HG03521 (cell line): ENCODE results near the gene RTL10.

ENCODE experiments used
- ATAC-seq: cut with Tn5 transposase; IDR thresholded peaks from one replicate; pipeline ENCODE4 v1.9.1; 2021; ENCODE audit warnings: mild to moderate bottlenecking, moderate library complexity; ENCODE audit not compliant: unreplicated experiment

RTL10 gene

DNA sequence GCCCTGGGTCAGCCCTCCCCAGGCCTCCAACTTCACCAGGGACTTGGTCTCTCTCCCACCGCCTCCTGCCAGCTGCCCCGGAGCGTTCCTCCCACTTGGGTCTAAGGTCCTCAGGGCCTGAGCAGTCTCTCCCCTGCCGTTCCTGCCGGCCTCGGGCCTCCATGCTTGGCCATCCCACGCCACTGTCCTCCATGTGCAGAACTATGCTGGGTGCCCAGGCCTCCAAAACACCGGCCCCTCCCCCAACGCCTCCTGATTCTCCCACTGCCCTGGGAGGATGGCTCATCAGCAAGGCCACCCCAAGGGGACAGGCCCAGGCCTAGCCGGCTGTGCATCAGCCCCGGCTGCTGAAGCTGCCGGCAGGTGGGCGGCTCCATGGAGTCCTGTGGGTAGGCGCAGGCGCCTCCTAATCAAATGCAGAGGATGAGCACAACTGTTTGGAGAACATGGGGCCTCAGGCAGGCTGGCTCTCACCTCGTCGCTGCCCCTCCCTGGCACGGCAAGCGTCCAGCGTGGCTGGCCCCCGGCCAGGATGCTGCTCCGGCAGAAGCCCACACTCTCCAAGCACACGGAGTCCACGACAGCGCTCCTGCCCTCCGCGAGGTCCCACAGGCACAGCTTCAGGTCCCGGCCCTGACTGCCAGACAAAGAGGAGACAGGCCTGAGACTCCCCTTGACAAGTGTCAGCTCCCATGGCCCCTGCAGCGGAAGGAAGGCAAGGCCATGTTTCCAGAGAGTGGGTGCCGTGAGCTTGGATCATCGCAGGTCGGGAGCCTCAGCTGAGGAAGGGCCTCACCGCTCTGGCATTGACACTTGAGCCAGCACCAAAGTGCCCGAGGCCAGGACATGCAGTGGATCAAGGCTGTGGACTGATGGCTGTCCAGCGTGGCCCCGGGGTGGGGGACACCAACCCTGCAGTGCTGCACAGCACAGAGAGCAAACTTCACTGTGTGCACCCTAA is 42.6 kb downstream of the RTL10 start:
- no peak for ATAC-seq

DNA sequence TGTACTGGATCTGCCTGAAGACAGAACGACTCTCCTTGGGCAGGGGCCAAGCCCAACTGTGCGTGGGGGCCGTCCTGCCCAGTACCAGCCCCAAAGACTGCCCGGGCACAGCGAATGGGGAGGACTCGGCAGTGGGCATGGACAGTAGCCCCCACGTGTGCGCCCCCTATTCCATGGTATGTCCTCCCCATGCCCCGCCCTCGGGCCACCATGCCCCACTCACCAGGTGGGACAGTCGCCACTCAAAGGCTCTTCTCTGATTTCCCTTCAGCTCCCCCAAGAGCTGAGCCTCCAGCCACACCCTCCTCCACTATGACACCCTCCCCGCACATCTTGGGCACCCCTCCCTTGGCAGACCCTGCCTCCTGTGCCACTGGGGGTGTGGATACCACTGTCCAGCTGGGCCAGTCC is 43.5 kb downstream of the RTL10 start:
- ATAC-seq, result no peak

DNA sequence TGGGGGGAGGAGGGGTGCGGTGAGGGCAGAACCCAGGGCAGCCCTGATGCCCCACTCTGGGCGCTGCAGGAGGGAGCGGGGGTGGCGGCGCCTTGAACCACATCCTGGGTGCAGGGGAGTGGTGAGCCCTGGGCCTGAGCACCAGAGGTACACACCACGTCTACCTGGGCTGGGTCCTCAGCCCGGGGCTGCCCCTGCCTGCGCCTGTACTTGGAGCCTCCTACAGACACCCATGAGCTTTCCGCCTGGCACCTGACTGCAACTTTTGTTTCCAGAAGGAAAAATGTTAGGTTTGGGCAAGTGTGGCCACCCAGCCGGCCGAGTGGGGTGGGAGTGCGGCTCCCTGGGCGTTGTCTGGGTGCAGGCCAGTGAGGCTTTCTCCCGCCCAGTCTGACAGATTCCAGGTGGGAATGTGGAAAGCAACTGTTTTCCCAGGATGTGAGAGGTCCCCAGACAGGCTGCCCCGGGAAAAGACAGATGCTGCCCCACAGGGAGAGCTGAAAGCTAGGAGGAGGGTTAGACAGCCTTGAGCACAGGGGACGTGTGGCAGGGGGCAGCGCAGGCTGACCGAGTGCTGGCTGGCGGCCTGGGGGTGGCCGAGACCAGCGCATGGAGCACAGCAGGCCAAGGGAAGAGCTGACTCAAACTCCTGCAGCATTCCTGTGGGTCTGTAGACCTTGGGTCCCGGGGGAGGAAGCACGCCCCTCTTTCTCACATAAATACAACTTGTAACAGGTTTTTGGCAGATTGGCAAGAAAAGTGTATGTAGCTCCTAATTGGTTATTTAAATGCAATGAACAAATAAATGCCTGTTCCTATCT is 44.1 kb downstream of the RTL10 start:
- no peak for ATAC-seq

DNA sequence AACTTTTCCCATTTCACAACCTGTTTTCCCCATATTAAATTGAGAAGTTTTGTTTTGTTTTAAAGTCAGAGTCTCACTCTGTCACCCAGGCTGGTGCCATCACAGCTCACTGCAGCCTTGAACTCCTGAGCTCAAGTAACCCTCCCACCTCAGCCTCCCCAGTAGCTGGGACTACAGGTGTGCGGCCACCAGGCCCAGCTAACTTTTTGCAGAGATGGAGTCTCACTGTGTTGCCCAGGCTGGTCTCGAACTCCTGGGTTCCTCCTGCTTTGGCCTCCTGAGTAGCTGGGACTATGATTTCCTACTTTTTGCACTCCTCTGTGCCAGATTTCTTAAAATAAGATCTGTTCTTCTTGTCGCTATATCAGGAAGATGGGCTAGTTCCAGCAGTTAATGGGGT is 44.9 kb downstream of the RTL10 start:
- no peak for ATAC-seq

DNA sequence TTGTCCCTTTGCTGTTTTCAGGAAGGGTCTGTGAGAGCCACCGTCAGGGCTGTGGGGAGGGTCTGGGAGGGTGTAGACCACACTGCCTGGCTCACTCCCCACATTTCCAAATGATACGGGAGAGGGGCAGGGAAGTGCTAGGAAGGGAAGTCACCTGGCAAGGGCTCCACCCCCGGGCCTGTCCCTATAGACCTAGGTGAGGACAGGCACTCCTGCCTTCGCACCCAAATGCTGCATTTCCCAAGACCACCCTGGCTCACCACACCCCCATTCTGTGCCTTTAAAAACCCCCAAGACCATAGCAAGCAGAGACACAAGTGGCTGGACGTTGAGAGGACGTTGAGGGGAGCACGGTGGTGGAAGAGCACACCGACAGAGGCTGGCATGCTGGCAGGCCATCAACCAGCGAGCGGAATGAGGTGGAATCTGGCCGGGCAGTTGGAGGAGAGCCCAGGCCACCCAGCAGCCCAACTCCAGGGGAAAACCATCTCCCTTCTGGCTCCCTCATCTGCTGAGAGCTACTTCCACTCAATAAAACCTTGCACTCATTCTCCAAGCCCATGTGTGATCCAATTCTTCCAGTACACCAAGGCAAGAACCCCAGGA is 45.7 kb downstream of the RTL10 start:
- no peak for ATAC-seq

DNA sequence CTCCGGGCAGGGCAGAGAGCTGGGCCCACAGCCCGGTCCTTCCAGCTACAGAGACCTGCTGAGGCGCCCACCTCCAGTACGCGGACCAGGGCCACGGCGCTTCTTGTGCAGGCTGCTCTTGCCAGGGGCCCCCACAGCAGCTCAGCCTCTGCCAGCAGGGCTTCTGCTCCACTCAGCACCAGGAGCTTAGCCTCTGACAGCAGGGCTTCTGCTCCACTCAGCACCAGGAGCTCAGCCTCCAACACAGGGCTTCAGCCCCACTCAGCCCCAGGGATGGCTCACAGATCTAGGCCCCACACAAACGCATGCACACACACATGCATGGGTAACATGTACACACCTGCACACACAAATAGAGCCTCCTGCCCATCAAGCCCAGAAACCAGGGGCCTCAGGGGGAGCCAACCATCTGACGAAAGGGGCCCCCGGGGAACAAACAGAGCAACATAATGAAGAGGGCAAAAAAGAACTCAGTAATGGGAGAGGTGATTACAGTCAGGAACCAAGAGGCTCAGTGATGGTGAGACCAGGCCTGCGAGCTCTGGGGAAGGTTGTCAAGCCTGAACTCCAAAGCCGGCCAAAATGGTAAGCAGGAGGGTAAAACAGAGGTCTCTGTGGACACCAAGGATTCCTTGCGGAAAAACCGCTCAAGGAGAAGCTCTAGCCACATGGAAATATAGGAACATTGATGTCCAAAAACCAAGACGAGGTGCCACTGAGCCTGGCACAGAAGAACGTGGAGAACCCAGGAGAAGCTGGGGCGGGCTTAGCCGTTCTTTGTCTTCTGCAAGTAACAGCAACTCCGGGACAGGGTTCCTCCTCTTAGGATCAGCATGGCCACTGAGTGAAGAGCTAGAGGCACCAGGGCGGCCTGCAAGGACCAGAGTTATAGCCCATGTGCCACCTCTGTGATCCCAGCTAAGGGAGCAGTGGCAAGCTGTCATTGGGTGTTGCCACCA is 46.5 kb downstream of the RTL10 start:
- ATAC-seq, result no peak

DNA sequence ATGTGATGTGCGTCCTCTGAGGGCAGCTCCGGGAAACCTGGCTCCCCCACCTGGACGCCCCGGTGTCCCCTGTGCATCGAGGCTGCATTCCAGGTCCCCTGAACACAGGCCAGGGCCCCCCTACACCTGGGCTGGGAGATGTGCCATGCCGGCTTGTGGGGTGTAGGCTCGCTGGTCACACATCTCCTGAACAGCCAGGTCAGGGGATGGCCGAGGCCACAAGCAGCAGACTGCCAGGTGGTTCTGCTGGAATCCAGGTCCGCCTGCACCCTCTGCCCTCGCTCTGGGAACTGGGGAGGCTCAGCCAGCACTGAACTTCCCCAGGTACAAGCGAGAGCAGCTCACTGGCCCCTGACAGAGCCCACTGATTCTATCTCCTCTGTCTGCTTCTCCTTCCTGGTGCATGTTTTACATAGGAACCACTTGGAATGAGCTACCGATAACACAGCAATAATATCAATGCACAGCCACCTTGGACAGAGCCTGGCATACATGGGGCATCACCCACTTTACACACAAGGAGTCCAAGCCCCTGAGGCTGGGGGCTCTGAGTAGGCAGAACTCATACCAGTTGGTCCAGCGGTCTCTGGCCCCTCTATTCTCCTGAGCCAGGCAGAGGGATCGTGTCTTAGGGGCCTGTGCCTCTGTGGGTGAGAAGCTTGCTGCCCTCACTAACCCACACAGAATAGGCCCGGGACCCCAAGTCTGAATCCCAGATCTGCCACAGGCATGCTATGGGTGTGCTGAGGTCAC is 47.3 kb downstream of the RTL10 start:
- no peak for ATAC-seq

DNA sequence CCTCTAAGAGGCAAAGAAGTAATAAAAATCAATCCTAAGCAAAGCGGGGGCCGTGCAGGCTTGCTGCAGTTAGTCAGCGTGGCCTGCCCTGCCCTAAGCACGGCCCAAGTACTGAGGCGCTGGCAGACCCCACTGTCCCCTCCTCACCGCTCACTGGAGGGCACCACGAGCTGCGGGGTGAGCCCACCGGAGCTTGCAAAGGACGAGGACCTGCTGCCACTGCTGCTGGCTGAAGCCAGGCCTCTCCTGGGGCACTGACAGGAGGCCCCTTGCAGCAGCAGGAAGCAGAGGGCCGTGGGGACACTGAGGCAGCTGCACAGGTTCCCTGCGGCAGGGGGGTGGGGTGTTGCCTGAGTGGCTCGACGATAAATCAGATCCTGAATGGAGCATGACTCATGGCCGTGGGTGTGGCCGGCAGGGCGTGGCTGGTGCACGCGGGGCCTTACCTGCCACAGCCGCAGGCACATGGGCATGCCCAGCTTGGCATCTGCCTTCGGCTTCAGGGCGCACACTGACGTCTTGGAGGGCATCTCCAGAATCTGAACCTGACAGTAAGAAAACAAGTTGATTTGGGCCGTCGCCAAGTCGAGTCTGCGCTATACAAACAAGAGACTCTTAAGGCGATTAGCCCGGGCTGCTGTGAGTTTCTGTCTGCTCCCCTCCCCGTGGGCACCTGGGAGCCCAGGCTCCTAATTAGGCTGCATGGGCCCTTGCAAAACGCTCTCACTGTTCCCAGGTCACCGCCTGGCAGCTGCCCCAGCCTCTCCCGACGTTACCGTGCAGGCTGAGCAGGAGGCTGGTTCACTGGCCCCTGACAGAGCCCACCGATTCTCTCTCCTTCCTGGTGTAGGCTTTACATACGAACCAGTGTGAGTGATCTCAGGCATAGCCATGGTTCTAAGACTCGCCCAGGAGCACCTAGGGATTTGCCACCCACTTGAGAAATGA is 48.2 kb downstream of the RTL10 start:
- no peak for ATAC-seq

DNA sequence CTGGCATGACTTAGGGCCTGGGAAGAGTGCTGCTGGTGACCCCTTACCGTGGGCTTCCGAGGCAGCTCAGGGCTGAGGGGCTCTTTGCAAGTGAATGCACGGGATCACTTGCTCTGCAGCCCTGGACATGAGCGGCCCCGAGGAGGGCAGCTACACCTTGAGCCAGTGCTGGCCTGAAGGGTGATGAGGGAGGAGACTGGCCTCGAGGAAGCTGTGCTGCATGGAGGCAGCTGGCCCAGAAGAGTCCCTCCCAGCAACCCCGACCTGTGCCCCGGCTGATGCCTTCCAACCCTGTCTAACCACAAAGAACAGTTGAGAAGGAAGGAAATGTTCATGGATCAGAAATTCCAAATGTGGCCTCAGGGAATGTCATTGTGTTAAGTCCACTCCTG is 48.9 kb downstream of the RTL10 start:
- ATAC-seq, result no peak
